ENCODE measurements around the gene NRM.

DNA sequence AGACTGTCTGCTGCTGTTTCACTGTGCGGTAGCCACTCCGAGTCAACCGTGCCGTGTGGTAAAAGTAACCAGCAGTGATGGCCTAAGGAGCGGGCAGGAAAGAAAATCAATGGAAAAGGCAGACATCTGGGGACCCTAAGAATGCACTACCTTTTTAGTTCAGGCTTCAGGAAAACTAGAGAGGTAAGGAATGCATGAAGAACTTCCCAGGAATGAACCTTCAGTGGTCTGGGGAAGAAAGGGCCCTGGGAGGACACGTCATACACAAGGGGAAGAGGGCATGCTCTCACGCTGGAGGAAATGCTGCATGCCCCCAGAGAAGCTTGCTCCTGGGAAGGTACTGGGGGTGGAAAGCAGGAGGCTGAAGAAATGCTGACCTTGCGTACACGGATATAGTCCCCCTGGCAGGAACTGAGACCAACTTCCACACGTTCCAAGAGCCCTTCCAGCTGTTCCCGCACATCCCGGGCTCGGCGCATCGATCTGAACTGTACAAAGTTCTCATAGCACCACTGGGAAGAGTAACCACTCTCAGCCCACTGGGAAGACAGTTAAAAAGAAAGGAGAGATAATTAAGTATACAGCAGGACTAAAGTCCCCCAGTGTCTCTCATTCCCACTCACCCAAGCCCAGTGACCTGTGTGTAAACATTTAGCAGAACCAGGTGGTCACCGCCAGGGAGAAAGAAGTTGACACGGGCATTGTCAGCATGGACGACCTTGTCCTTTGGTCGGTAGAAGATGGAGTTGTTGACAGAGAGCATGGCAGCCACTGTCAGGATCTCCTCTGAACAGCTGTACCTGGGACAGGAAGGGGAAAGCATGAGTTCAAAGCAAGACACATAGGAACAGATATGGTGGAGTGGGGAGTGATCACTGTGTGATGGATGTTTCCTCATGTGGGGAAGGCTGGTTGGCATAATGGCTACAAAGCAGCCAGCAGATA lies 35.7 kb downstream of the NRM start:
- TF ChIP-seq, protein P1, sequence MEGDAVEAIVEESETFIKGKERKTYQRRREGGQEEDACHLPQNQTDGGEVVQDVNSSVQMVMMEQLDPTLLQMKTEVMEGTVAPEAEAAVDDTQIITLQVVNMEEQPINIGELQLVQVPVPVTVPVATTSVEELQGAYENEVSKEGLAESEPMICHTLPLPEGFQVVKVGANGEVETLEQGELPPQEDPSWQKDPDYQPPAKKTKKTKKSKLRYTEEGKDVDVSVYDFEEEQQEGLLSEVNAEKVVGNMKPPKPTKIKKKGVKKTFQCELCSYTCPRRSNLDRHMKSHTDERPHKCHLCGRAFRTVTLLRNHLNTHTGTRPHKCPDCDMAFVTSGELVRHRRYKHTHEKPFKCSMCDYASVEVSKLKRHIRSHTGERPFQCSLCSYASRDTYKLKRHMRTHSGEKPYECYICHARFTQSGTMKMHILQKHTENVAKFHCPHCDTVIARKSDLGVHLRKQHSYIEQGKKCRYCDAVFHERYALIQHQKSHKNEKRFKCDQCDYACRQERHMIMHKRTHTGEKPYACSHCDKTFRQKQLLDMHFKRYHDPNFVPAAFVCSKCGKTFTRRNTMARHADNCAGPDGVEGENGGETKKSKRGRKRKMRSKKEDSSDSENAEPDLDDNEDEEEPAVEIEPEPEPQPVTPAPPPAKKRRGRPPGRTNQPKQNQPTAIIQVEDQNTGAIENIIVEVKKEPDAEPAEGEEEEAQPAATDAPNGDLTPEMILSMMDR (IDR thresholded peaks at IDR 0.05): no peak
- TF ChIP-seq POLR2A (IDR thresholded peaks at IDR 0.05): no peak

Measured in body of pancreas (tissue), 4 donors.